C4-2B (cell line): ENCODE measurements around the gene POP5.
A peak's percentile ranks its signal among the peaks of the same experiment; 100 is the strongest.

Experiments used
- ZFX ChIP-seq: fragments of 450-650 bp; IDR thresholded peaks from 2 replicates; pipeline ENCODE4 v1.6.1; 2017
- TF ChIP-seq, protein P1 (sequence below): fragments of 450-650 bp; conservative IDR thresholded peaks from 2 replicates; pipeline ENCODE4 v1.5.1; 2017; ENCODE audit warnings: mild to moderate bottlenecking

DNA sequence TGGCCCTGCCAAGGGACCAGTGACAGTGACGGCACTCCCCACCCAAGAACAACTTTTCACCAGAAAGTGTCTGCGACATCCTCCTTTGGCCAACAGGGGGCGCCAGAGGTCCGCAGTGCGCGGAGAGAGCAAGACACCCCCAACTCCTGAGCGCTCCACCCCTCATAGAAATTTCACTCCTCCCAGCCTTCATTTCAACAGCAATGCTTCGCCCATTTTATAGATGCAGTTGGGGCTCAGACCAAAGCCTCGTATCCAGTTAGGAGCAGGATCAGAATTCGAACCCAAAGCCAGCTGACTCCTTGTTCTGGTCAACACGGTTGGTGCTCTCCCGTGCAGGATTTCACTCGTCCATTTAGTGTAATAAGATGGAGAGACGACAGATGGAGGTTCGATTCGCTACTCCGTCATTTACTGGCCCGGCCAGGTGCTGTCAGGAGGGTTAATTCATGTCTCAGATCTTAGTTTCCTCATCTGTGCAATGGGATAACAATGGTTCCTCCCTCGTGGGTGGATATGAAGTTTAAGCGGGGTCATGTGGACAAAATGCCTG is 2.4 kb upstream of the POP5 start:
- TF ChIP-seq, protein P1, sequence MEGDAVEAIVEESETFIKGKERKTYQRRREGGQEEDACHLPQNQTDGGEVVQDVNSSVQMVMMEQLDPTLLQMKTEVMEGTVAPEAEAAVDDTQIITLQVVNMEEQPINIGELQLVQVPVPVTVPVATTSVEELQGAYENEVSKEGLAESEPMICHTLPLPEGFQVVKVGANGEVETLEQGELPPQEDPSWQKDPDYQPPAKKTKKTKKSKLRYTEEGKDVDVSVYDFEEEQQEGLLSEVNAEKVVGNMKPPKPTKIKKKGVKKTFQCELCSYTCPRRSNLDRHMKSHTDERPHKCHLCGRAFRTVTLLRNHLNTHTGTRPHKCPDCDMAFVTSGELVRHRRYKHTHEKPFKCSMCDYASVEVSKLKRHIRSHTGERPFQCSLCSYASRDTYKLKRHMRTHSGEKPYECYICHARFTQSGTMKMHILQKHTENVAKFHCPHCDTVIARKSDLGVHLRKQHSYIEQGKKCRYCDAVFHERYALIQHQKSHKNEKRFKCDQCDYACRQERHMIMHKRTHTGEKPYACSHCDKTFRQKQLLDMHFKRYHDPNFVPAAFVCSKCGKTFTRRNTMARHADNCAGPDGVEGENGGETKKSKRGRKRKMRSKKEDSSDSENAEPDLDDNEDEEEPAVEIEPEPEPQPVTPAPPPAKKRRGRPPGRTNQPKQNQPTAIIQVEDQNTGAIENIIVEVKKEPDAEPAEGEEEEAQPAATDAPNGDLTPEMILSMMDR = peak; percentile 95
- TF ChIP-seq ZFX = no peak
